Stimulated activated CD4-positive, alpha-beta T cell treated with anti-CD3 and anti-CD28 coated beads, Interleukin-1b, Interleukin-23, amount 100 ng/mL, for 4 hours (primary cell): ENCODE results near the gene ENDOV.

Experiments
- DNase-seq, 2 donors: peaks; one replicate each; pipeline ENCODE4 v3.0.0-alpha.2; 2020; ENCODE audit warnings: low read depth in 2 of 2

Gene ENDOV

DNA sequence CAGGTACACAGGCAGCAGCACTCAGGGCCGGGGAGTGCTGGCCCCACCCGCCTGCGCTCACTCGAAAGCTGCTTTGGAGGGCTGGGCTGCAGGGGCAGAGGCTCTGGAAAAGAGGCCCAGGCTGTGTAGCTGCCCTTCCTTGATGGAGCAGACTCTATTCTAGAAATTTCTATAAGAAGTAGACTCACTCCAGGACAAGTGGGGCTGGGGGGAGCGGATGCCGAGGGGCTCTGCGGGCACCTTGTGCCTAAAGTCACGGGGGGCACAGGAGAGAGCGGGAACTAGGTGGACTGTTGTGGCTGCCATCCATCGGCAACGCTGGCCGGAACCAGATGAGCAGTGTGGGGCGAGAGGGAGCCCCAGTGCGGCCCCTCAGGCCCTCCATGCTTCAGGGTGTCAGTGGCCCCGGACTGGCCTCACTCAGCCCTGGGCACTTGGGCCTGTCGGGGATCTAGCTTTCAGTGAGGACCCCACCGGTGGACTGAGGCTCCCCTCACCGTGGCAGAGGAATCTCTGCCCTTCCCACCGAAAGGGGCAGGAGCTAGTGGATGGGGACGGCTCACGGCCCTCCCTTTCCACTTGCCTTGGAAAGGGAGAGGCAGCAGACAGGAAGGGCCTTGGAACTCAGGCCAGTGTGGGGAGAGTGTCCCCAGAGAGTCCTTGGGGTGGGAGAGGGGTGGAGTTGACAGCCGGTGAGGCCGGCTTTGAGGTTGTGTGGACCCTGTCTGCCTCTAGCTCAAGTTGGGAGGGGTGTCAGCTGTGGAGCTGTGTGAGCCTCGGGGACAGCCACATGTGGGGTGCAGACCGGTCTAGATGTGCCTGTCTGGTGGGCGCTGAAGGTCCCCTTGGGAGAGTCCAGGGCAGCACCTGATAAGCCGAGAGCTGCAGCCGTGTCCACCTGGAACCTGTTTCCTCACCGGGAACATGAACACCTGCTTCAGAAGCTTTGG is 16.6 kb downstream of the ENDOV start:
- no peak for DNase-seq

- no peak for DNase-seq
These were observed 17.5 kb downstream of the ENDOV start for GRCh38 chr17:80432350-80432955.

DNA sequence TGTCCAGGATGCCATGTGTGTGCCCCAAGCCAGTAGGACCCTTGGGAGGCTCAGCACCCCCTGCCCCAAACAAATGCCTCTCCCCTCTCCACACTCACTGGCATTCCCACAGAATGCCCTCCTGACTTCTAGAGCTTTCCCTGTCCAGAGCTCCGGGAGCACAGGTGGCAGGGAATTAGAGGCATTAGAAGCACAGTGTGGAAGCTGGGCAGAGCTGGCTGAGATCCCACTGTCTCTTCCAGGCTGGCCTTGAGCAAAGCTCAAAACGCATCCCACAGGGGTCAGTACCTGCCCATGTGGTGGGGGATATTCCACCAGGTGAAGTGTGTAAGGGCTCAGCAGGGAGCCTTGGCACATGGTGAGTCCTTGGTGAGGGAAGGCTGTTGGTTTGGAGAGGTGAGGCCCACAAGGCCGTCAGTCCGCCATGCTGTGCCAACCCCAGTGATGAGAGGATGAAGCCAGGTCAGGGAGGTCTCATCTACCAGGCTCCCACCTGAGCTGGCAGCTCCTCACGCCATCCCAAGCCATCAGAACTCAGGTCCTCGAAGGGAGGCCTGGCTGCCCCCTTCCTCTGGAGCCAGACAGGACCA is 18.1 kb downstream of the ENDOV start:
- no peak for DNase-seq

GRCh38 chr17:80433916-80434666 is 19.1 kb downstream of the ENDOV start:
- no peak for DNase-seq

GRCh38 chr17:80437532-80437931 is 22.6 kb downstream of the ENDOV start:
- no peak for DNase-seq

DNA sequence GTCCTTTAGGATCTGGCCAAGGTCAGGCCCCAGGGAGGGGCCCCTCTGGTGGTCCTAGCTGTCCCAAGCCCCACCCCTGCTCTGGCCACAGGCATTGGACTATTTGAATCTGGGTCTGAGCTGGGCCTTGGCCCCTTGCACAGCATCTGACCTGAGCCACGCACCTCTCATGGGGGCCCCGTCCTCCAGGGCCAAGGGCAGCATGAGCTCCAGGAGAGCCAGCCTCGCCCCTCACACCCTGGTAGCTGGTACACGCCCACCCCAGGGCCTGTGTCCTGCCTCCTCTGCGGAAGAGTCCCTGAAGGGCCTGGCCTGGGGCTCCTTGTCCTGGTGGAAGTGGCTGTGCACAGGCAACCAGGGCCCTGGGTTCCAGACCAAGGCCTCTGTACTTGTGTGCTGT is 23.8 kb downstream of the ENDOV start:
- DNase-seq: no peak

DNA sequence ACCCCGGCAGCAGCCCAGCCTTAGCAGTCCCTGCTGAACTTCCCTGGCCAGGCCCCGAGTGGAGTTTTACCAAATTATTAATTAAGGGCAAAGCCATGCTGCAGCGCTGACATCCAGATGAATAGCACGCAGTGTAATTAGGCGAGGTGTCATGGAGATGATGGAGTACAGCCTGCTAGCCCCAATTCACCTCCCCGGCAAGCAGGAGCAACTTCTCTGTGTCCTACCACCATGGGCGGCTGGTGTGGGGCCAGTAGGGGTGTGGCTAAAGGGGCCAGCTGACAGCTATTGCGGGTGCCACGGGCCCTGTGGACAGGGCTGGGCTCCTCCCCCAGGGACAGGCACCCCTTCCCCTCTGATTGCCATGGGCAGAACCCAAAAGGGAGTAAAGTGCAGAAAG is 24.5 kb downstream of the ENDOV start:
- DNase-seq: no peak

DNA sequence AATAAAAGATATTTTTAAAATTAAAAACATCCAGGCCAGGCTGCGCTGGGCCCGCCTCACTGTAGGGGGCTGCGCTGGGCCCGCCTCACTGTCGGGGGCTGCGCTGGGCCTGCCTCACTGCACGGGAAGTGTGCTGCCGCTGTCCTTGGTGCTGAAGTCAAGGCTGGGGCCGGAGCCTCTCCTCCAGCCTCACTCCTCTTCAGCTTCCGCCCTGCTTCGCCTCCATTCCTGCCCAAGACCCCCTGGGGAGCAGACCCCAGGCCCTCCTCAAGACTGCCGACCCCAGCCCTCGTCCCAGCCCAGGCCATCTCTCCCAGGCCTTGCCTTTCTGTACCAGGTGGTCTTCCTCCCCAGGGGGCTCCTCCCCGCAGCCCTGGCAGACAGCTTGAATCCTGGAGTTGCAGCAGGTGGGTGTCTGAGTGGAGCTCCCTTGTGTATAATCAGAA is 26.2 kb downstream of the ENDOV start:
- DNase-seq: peak; percentile 27 to 45

- no peak for DNase-seq
These were observed 26.8 kb downstream of the ENDOV start for GRCh38 chr17:80441598-80442322.

DNA sequence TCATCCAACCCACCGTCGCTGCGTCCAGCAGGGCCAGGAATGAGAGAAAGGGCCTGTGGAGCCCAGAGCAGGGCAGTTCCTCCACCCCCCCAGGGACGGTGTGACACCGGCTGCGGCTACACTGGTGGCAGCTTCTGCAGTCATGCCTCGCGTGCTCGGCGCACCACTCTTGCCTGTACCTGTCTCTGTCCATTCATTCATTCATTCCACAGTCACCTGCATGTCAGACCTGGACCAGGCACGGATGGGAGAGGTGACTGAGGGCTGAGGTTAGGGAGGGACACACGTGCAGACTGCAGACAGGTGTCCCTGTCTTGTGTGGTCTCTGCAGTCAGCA is 27.3 kb downstream of the ENDOV start:
- no peak for DNase-seq

- no peak for DNase-seq
These were observed 27.8 kb downstream of the ENDOV start for GRCh38 chr17:80442764-80443163.

GRCh38 chr17:80443498-80443897 is 28.5 kb downstream of the ENDOV start:
- DNase-seq: no peak

DNA sequence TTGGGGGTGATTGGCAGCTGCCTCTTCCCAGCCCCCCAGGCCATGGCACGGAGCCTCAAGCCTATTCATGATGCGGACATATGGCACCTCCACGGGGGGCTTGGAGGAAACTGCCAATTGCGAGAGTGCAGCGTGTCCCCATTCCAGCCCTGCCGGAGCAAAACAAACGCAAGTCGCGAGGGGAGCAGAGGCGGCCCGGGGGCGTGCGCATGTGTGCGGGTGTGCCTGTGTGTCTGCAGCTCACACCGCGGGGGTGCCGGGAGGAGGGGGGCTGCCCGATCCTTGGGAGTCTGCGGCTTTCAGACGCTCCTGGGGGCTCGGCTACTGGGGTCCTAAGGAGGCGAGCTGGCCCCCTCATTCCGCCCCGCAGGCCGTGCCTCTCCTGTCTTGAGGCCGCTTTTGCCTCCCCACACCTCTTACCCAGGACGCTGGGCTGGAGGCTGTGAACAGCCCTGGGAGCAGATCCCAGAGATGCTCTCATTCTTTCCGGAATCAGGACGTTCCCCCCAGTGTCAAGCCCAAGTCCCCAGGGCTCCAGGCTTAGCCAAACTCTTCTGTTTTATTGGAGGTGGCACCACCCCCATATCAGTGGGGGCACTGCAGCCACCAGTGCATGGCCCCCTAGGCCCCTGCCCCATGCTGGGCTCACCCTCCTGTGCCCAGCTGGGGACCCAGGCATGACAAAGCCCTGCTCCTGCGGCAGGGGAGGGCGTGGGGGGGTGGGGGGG is 29.1 kb downstream of the ENDOV start:
- no peak for DNase-seq

GRCh38 chr17:80444644-80444979 is 29.6 kb downstream of the ENDOV start:
- no peak for DNase-seq

GRCh38 chr17:80445007-80445725 is 30.2 kb downstream of the ENDOV start:
- DNase-seq: no peak

DNA sequence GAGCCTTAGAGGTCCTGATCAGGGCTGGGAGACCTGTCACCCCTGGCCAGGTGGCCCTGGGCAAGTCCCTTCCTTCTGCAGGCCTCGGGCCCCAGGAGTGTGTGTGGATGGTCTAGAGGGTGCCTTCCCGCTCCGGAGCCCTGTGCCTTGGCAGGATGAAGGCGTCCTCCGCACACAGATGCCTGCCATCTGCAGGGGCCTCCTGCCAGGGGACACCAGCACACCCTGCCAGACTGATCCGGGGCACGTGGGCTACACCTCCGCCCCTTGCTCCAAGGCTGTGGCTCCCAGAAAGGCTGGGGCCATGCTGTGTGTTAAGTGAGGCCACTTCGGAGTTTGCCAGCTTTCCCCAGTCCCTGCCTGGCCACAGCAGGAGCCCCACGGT is 30.8 kb downstream of the ENDOV start:
- DNase-seq: no peak

- no peak for DNase-seq
These were observed 31.9 kb downstream of the ENDOV start for GRCh38 chr17:80446645-80447405.

- DNase-seq: no peak
These were observed 32.8 kb downstream of the ENDOV start for GRCh38 chr17:80447790-80448189.

DNA sequence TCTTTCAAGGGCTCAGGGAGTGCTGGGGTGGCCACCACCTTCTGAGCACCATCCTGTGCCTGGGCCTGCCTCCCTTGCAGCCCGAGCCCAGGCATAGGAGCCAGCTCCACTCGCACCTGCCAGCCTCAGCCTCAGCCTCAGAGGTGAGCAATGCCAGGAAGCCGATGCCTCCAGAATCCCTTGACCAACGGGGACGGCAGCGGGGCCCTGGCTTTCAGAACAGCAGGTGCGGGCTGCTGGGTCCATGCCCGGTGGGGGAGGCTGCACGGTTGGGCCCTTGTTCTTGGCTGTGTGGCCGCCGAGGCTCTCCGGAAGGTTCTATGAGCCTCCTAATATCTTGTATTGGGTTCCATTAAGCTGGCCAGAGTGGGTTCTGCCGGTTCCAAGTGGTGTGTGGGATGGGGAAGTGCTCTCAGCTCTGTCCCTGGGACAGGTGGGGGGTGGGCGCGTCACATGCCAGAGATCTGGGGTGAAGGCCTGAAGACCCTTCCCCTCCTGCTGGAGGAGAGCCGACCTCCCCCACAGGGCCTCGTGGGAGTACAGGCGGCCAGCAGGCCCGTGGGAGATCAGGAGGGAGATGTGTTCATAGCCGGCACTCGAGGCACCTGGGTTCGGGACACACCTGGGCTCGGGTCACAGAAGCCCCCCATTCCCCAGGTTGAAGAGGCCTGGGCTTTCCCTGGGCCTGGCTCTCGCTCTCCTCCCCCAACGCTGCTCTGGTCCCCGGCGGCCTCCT is 34.4 kb downstream of the ENDOV start:
- no peak for DNase-seq
